GM19463 (cell line): ENCODE data around the gene MAGI2.
"Not testable (repeated sequence)": the region's sequence is repeated elsewhere in the genome, so short reads cannot be mapped to it uniquely, and the experiment has no call there.

Experiments used
- ATAC-seq: cut with Tn5 transposase; IDR thresholded peaks from one replicate; pipeline ENCODE4 v1.9.1; 2021; ENCODE audit warnings: mild to moderate bottlenecking, moderate library complexity; ENCODE audit not compliant: unreplicated experiment

Gene MAGI2

GRCh38 chr7:78514634-78515033, 938.8 kb downstream of the MAGI2 start:
- ATAC-seq: no peak

GRCh38 chr7:78510580-78511188, 942.8 kb downstream of the MAGI2 start:
- ATAC-seq: no peak

GRCh38 chr7:78503301-78503700, 950.2 kb downstream of the MAGI2 start:
- not testable (repeated sequence) for ATAC-seq

DNA sequence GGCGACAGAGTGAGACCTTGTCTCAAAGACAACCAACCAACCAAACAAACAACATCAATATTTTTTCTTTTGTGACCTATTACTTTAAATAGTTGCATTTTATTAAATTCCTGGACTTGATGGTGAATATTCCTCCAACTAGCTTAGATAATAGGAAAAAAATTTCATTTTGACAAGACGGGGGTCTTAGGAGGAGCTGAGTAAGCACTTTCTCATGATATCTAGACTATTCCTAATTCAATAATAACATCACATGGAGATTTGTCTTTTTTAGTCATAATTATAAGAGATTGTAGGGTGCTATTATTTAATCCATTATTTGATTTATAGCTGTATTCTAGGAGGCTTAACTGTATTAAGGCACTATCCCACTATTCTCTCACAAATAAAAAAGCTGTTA, 952.4 kb downstream of the MAGI2 start:
- ATAC-seq: no peak

DNA sequence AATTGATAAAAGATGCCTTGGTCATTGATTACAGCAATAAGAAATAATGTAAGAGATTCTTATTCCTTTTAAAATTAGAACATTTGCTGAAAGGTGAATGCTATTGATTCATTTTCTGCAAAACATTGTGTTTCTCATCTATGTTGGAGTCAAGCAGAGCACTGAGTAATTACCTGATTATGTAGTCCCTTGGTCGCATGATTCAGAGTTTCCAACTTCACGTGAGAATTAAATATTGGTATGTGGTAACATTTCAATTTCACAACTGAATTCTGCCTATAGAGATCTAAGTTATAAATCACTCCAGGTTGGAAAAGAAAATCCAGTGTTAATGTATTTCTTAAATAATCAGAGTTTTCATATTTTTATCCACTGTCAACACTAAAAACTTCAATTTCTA, 953.5 kb downstream of the MAGI2 start:
- no peak for ATAC-seq

- no peak for ATAC-seq
These were observed 954.2 kb downstream of the MAGI2 start for GRCh38 chr7:78499283-78499682.

DNA sequence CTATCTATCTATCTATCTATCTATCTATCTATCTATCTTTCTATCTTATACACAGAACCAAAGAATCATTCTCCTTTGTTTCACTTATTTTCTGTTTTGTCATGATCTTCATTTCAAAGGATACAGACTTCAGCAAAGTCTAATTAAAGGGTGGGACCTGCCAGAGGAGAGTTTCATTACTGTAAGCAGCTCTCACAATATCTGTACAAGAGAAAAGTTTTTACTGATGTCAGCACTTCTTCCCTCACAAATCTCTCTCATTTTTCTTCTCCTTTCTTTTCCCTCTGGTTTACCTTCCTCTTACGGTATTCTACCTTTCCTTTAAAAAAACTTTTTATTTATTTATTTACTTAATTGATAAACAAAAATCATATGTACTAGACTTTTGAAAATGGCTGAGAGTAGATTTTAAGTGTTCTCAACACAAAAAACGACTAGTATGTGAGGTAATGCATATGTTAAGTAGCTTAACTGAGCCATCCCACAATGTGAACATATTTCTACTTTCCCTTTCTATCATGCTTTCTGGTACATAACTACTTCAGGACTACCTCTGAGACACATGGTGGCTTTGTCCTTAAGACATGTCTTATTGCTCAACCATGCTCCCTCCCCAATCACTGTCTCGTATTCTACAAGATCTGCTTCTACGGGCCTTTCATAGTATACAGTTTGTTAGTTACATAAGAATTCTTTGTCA, 955.6 kb downstream of the MAGI2 start:
- no peak for ATAC-seq

- ATAC-seq: no peak
These were observed 957.3 kb downstream of the MAGI2 start for GRCh38 chr7:78496096-78496630.

DNA sequence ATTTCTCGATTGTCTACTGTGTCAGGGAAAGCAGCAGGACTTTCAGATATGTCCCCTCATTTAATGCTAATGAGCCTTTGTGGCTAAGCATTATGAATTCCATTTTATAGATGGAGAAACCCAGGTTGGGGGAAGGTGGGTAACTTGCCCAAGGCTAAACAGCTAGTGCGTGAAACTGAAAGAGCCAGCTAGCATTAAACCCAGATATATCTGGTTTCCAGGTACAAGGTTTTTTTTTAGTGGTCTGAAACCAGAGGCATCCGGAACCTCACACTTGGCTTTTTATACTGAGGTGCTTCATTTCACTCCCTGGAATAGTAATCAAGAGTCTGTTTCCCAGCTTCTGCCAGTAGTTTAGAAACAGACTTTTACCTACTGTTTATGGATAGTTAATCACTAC, 960.1 kb downstream of the MAGI2 start:
- no peak for ATAC-seq

DNA sequence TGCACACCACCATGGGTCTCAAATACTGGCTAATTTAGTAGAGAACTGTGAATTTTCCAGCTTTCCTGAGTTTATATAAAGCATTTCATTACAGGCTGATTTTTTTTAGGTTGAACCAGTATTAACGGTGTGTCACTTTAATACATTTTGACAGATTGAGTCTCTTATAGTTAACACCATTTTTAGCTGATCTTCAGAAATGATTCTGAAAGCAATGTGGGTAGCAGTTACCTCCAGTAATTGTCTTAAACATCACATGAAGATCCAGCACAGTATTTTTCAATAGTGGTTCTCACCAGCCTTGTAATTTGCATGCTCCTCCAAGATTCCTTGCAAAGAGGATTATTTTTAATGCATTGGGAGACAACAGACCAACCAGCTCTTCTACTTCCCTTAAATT, 961.3 kb downstream of the MAGI2 start:
- ATAC-seq: no peak

DNA sequence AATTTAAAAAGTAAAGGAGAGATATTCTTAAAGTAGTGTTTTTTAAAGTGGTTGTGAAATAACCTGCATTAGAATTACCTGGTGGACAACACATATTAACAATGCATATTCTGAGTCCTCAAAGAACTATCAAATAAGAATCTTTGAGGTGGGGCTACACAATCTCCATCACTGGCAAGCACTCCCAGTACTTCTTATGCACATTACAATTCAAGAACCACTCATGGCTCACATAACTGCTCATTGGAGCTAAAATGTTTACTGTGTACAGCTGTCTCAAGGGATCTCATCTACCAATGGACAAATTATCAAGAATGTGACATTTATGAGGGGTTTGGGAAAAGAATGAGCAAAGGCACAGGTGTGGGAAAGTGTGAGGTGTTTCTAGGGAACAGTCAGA, 962.9 kb downstream of the MAGI2 start:
- no peak for ATAC-seq

GRCh38 chr7:78489476-78490240, 963.8 kb downstream of the MAGI2 start:
- ATAC-seq: no peak

DNA sequence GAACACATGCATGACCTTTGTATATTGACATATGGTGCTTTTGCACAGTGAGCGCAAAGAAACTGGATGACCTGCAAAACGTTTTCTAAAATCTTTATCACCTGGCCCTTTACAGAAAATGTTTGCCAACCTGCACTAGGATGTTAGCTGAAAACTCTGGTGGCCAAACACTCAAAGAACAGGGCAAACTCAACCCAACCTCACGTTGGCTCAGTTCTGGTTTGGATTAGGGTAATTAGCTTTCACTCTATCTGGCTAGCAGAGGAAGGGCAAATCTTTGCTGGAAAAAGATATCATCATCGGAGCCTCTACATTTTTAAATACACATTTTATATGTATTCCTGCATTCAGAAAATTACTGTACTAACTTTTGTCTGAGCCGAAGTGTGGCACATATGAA, 966.0 kb downstream of the MAGI2 start:
- no peak for ATAC-seq

GRCh38 chr7:78479348-78479747, 974.1 kb downstream of the MAGI2 start:
- no peak for ATAC-seq

GRCh38 chr7:78476851-78477405, 976.5 kb downstream of the MAGI2 start:
- ATAC-seq: no peak

DNA sequence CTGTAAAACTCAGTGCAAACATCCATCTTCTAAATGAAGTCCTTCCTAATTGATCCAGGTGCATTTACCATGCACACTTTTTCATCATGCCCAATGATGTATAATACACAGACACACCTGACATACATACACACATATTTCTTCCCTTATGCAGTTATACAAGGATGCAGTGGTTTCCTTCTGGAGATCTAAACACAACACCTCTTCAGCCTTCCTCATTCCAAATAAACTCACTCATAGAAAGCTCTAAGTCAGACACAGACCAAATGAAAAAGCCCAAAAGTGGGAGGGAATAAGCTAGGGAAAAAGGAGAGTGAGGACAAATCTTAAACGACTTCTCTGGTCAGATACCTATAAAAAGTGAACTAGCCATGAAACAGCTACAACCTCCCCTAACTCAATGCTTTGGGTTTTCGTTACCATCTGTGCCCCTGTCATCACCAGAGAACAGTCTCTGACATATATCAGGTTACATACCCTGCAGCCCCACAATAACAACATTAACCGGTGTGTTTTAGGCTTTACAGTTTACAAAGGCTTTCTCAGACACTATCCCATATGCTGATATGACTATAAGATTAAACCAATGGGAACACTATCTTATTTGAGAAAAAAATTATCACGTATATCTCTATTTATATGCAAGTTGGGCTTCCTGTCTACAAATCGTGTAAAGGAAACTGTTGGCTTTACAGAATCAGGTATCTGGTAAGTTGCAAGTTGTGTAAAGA, 979.7 kb downstream of the MAGI2 start:
- no peak for ATAC-seq

DNA sequence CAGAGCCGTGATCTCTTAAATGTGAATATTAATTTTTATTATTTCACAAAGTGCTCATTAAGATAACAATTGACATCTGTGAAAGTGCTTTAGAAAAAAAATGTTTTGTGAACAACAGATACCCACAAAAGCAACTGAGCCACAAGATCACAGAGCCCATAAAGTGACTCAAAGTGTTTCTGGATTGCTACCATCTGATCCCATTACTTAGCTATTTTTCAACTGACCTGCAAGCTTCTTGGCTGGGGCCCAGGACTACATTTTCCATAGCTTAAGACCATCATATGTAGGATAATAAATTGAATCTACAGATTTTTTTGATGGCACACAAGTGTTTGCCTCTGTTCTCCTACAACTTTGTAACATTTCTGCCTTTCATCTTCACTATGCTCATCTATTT, 980.4 kb downstream of the MAGI2 start:
- no peak for ATAC-seq

GRCh38 chr7:78472519-78472918, 980.9 kb downstream of the MAGI2 start:
- ATAC-seq: no peak

- no peak for ATAC-seq
These were observed 987.6 kb downstream of the MAGI2 start for GRCh38 chr7:78465894-78466293.

- ATAC-seq: no peak
These were observed 990.4 kb downstream of the MAGI2 start for GRCh38 chr7:78463039-78463438.

- ATAC-seq: no peak
These were observed 1002.8 kb downstream of the MAGI2 start for GRCh38 chr7:78450706-78451105.
